GM19239 (cell line): ENCODE data around the gene ZNF787.
"Not testable (repeated sequence)": the region's sequence is repeated elsewhere in the genome, so short reads cannot be mapped to it uniquely, and the experiment has no call there.

ENCODE experiments used
- DNase-seq: peaks from one replicate; pipeline ENCODE4 v3.0.0; 2011; ENCODE audit warnings: low spot score; ENCODE audit not compliant: insufficient read length
- FAIRE-seq: peaks from 2 replicates; lab custom pipeline; 2011; peaks lifted over from hg19 to GRCh38; lab: Jason Lieb, UNC

Gene ZNF787

GRCh38 chr19:56121180-56122167, at the start of gene ZNF787:
TSS of gene ZNF787 (minus strand) at chr19:56121295. CDS start at chr19:56103217, 18,078 bp downstream.
- DNase-seq = peak; percentile 97
- peak; percentile 89 for FAIRE-seq

GRCh38 chr19:56170261-56170660, 49.2 kb upstream of the ZNF787 start:
- FAIRE-seq = no peak
- no peak for DNase-seq

- DNase-seq = no peak
Measured at GRCh38 chr19:56167064-56167578, 46.0 kb upstream of the ZNF787 start.

DNA sequence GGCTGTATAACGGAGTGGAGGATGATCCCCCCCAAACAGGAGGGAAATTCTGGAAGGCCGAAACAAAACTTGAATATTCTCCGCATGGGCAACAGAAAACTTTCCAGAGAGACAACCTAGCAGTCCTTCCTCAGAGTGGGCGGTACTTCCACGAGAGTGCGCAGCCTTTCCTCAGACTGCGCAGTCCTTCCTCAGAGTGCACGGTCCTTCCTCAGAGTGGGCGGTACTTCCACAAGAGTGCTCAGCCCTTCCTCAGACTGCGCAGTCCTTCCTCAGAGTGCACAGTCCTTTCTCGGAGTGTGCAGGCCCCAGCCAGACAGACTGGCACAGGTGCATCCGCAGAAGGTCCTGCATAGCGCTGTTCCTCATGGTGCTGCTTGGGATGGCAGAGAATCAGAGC, 42.0 kb upstream of the ZNF787 start:
- FAIRE-seq (no peak), DNase-seq (no peak)

More at GRCh38 chr19:56167064-56167578, 46.0 kb upstream of the ZNF787 start:
- FAIRE-seq = no peak

GRCh38 chr19:56162258-56162657, 41.2 kb upstream of the ZNF787 start:
- DNase-seq (no peak), FAIRE-seq (no peak)

- FAIRE-seq (no peak), DNase-seq (no peak)
Measured at GRCh38 chr19:56161534-56161933, 40.4 kb upstream of the ZNF787 start.

- DNase-seq (no peak), FAIRE-seq (no peak)
Measured at GRCh38 chr19:56159622-56160271, 38.7 kb upstream of the ZNF787 start.

- FAIRE-seq (no peak), DNase-seq (no peak)
Measured at GRCh38 chr19:56159009-56159559, 38.0 kb upstream of the ZNF787 start.

GRCh38 chr19:56158170-56158757, 37.2 kb upstream of the ZNF787 start:
- FAIRE-seq = no peak
- DNase-seq = no peak

DNA sequence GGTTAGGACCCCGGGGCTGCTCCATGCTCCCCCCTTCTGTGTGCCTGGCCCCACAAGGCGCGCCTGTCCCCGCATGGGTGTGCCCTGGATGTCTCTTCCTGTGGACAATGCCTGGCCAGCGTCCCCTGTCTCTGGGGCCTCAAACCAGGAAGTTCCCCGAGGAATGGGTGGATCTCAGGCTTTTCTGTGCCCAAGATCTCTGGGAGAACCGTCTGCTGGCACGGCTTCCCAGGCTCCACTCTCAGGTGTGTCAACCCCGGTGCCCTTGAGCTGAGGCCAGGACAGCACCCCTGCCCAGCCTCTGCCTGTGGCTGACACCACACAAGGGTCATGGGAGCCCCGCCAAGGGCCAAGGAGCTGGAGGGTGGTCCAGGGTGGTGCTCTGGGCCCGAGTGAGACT, 35.7 kb upstream of the ZNF787 start:
- DNase-seq (no peak), FAIRE-seq (no peak)

GRCh38 chr19:56155124-56155687, 34.1 kb upstream of the ZNF787 start:
- DNase-seq = no peak
- FAIRE-seq = no peak

GRCh38 chr19:56153507-56153906, 32.4 kb upstream of the ZNF787 start:
- DNase-seq = no peak
- FAIRE-seq = no peak

DNA sequence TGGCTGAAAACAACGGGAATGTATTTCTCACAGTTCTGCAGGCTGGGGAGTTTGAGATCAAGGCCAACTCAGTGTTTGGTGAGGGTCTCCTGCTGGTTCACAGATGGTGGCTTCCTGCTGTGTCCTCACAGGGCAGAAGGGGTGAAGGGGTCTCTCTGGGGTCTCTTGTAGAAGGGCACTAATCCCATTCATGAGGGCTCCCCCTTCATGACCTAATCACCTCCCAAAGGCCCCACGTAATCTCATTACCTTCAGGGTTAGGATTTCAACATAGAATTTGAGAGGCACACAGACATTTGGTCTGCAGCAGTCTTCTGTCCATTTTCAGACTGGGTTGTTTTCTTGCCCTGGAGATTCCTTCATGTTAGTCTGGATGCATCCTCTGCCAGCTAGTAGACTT, 31.5 kb upstream of the ZNF787 start:
- DNase-seq (no peak), FAIRE-seq (no peak)

DNA sequence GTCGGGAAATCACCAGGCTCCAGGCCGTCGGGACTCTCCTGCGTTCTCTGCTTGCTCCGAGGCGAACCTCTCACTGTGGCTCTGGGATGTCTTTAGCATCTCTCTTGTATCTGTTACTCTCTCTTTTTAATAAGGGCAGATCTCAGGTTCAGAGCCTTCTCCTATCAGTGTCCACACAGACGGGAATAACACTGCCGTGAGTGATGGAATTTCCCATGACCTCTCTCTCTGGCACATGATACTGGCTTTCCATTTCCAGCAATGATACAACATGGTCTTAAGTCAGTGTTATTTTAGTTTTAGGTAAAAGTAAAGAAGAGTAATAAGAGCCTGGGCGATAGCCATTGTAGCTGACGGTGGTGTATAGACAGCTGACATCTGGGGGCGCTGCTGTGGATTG, 29.3 kb upstream of the ZNF787 start:
- no peak for FAIRE-seq

DNA sequence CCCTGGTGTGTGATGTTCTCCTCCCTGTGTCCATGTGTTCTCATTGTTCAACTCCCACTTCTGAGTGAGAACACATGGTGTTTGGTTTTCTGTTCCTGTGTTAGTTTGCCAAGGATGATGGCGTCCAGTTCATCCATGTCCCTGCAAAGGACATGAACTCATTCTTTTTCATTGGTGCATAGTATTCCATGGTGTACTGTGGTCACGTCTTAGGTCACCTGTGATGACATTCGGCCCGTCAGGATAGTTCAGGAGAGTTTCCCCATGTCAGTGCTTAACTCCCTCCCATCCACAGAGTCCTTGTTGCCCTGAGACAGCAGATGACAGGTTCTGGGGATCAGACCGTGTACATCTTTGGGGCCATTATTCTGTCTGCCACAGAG, 28.6 kb upstream of the ZNF787 start:
- DNase-seq (no peak), FAIRE-seq (no peak)

More for the DNA sequence above, 29.3 kb upstream of the ZNF787 start:
- no peak for DNase-seq

DNA sequence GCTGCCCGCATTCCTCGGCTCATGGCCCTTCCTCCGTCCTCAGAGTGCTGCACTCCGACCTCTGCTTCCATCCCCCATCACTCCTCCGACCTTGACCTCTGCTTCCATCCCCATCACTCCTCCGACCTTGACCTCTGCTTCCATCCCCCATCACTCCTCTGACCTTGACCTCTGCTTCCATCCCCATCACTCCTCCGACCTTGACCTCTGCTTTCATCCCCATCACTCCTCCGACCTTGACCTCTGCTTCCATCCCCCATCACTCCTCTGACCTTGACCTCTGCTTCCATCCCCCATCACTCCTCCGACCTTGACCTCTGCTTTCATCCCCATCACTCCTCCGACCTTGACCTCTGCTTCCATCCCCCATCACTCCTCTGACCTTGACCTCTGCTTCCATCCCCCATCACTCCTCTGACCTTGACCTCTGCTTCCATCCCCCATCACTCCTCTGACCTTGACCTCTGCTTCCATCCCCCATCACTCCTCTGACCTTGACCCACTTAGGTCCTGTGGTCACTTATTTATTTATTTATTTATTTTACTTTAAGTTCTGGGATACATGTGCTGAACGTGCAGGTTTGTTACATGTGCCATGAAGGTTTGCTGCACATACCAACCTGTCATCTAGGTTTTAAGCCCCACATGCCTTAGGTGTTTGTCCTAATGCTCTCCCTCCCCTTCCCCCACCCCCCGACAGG, 28.0 kb upstream of the ZNF787 start:
- not testable (repeated sequence) for DNase-seq, FAIRE-seq

DNA sequence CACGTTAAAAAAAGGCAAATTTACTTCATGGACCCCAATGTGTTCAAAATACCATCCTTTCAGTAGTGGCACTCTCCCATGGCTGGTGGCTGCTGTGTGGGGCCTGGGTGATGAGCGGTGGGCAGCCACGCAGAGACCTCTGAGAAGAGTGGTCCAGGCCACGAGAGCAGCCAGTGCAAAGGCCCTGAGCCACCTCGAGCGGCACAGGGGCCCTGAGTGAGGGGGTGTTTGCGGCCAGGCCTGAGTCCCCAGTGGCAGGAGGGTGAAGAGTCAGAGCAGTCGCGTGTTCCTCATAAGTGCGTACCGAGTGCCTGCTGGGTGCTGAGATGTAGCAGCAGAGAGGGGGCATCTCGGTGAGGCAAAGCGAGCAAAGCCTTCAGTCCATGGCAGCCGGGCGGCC, 27.0 kb upstream of the ZNF787 start:
- FAIRE-seq (no peak), DNase-seq (no peak)

DNA sequence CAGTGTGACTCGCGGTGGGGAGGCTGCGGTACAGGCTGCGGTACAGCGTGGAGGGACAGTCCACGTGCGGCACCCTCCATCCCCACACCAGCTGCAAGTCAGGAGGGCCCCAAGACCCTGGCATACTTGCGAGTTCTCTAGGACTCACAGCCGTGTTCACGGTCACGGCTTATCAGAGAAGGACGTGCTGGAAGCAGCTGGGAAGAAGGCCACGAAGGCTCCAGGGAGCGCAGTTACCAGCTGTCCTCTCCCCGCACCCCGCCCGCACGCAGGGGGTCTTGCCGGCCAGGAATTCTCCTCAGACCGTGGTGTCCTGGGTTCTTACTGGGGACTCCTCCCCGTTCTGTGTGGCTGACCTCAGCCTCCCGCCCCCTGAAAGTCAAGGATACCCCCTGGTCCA, 26.2 kb upstream of the ZNF787 start:
- DNase-seq (no peak), FAIRE-seq (no peak)

- DNase-seq (no peak), FAIRE-seq (no peak)
Measured at GRCh38 chr19:56146904-56147303, 25.8 kb upstream of the ZNF787 start.
